Activated CD8-positive, alpha-beta memory T cell treated with anti-CD3 and anti-CD28 coated beads for 24 hours (primary cell): Measurements from ENCODE around the gene GOT1.

ENCODE experiments used
- DNase-seq: peaks from one replicate; pipeline ENCODE4 v3.0.0-alpha.2; 2020

GOT1 gene

GRCh38 chr10:99394256-99394655, 36.2 kb downstream of the GOT1 start:
- no peak for DNase-seq

- no peak for DNase-seq
These were observed 36.7 kb downstream of the GOT1 start for GRCh38 chr10:99393683-99394082.

GRCh38 chr10:99393036-99393435, 37.4 kb downstream of the GOT1 start:
- DNase-seq, result no peak

GRCh38 chr10:99391346-99391745, 39.1 kb downstream of the GOT1 start:
- DNase-seq, result no peak

GRCh38 chr10:99389729-99390480, 40.5 kb downstream of the GOT1 start:
- DNase-seq, result no peak

GRCh38 chr10:99387541-99387940, 42.9 kb downstream of the GOT1 start:
- DNase-seq, result no peak

GRCh38 chr10:99387071-99387470, 43.4 kb downstream of the GOT1 start:
- DNase-seq, result no peak

- no peak for DNase-seq
These were observed 48.2 kb downstream of the GOT1 start for GRCh38 chr10:99382176-99382575.

- no peak for DNase-seq
These were observed 55.0 kb downstream of the GOT1 start for GRCh38 chr10:99375426-99375825.

GRCh38 chr10:99374972-99375371, 55.5 kb downstream of the GOT1 start:
- DNase-seq, result no peak

- no peak for DNase-seq
These were observed 55.9 kb downstream of the GOT1 start for GRCh38 chr10:99374526-99374925.

GRCh38 chr10:99372546-99373271, 57.7 kb downstream of the GOT1 start:
- DNase-seq, result no peak

- no peak for DNase-seq
These were observed 59.4 kb downstream of the GOT1 start for GRCh38 chr10:99370993-99371392.

- no peak for DNase-seq
These were observed 60.9 kb downstream of the GOT1 start for GRCh38 chr10:99369551-99369950.

GRCh38 chr10:99369126-99369525, 61.3 kb downstream of the GOT1 start:
- DNase-seq, result no peak

GRCh38 chr10:99368646-99369045, 61.8 kb downstream of the GOT1 start:
- DNase-seq, result no peak

GRCh38 chr10:99366666-99367065, 63.8 kb downstream of the GOT1 start:
- no peak for DNase-seq

GRCh38 chr10:99365736-99366135, 64.7 kb downstream of the GOT1 start:
- no peak for DNase-seq

- no peak for DNase-seq
These were observed 65.1 kb downstream of the GOT1 start for GRCh38 chr10:99365311-99365710.

- DNase-seq, result no peak
These were observed 66.3 kb downstream of the GOT1 start for GRCh38 chr10:99364125-99364524.

- no peak for DNase-seq
These were observed 69.5 kb downstream of the GOT1 start for GRCh38 chr10:99360934-99361333.

- DNase-seq, result no peak
These were observed 72.3 kb downstream of the GOT1 start for GRCh38 chr10:99358101-99358500.

- no peak for DNase-seq
These were observed 72.7 kb downstream of the GOT1 start for GRCh38 chr10:99357691-99358090.

GRCh38 chr10:99353182-99353581, 77.2 kb downstream of the GOT1 start:
- no peak for DNase-seq

GRCh38 chr10:99347672-99348071, 82.8 kb downstream of the GOT1 start:
- no peak for DNase-seq
